Transverse colon (tissue), 4 donors: ENCODE measurements around the gene CNTN5.

Experiments used
- CTCF ChIP-seq, 5 experiments: fragments of 200-600 bp in 3 of 5; fragments of 450-650 bp in 2 of 5; sonication (generic) in 3 of 5; IDR thresholded peaks; 1 replicate in 2 of 5; 2 replicates in 3 of 5; pipeline ENCODE4 v1.5.1; 2016 to 2017; ENCODE audit warnings: antibody characterized with exemption in 5 of 5, inconsistent platforms in 3 of 5, mild to moderate bottlenecking in 2 of 5, moderate library complexity in 1 of 5
- POLR2A ChIP-seq: fragments of 450-650 bp; IDR thresholded peaks from one replicate; pipeline ENCODE4 v1.6.1; 2016; ENCODE audit warnings: antibody characterized with exemption, mild to moderate bottlenecking, moderate library complexity
- POLR2AphosphoS5 ChIP-seq, 3 donors: sonication (generic); formaldehyde crosslinking; IDR thresholded peaks; one replicate each; pipeline ENCODE4 v1.6.1; 2016; ENCODE audit warnings: antibody characterized with exemption in 3 of 3

- TF ChIP-seq CTCF (IDR thresholded peaks at IDR 0.05) (no peak), POLR2A (no peak), POLR2AphosphoS5 (IDR thresholded peaks at IDR 0.05) (no peak)
These were observed 254.8 kb downstream of the CNTN5 start for GRCh38 chr11:99275521-99275920.
